GM18508 (cell line): ENCODE results near the gene HIC1.

Experiments
- ATAC-seq: cut with Tn5 transposase; IDR thresholded peaks from one replicate; pipeline ENCODE4 v1.9.1; 2021; ENCODE audit warnings: moderate number of reproducible peaks; ENCODE audit not compliant: insufficient read depth, unreplicated experiment

HIC1 gene

DNA sequence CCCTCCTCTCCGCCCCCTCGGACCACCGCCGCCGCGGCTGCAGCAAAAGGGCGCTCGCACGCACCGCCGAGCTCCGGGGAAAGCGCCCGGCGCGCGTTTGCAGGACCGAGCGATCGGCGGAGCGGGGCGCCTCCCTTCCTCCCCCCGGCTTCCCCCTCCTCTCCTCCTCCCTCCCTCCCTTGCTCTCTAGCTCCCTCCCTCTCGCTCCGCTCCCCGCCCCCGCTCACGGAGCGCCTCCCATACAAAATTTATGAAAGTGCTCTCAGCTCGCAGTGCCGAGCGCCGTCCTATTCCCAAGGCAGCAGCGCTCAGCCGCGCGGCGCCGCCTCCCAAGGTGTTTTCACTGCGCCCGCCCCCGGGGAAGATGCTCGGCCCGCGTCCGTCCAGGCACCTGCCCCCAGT lies 29.7 kb upstream of the HIC1 start, which contains the start of gene RTN4RL1:
RTN4RL1 (minus strand) TSS at position 115 of the 402 bp plus-strand sequence. CDS start 469 bp downstream, outside the sequence.
- ATAC-seq = no peak

GRCh38 chr17:2025622-2026309 lies 29.1 kb upstream of the HIC1 start:
- no peak for ATAC-seq

GRCh38 chr17:2027528-2028233 lies 27.2 kb upstream of the HIC1 start:
- ATAC-seq = no peak

GRCh38 chr17:2028234-2028614 lies 26.7 kb upstream of the HIC1 start:
- no peak for ATAC-seq

- ATAC-seq = no peak
Observed at GRCh38 chr17:2028737-2029136, 26.2 kb upstream of the HIC1 start.

- ATAC-seq = no peak
Observed at GRCh38 chr17:2029911-2030778, 24.8 kb upstream of the HIC1 start, which contains the start of gene DPH1. Gene DPH1 (plus strand): TSS chr17:2030153. CDS start chr17:2030170, 17 bp downstream.

- no peak for ATAC-seq
Observed at GRCh38 chr17:2030779-2031163, 24.1 kb upstream of the HIC1 start.

GRCh38 chr17:2033153-2033552 lies 21.8 kb upstream of the HIC1 start:
- ATAC-seq = no peak

DNA sequence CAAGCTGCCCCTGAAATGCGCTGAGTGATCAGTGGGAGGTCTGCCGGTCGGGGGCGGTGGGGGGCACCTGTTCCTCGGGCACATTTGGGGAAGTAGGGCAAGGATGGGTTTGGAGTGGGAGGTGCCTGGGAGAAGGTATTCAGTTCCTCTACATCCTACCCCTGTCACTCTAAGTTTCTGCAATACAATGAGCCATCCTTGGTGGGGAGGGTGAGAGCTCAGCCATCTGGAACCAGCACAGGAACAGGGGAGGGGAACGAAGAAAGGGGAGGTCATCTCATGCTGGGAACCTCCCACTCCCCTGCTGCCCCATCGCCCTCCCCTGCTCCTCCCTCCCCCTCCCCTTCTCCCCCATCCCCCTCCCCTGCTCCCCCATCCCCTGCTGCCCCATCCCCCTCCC lies 20.7 kb upstream of the HIC1 start:
- no peak for ATAC-seq

DNA sequence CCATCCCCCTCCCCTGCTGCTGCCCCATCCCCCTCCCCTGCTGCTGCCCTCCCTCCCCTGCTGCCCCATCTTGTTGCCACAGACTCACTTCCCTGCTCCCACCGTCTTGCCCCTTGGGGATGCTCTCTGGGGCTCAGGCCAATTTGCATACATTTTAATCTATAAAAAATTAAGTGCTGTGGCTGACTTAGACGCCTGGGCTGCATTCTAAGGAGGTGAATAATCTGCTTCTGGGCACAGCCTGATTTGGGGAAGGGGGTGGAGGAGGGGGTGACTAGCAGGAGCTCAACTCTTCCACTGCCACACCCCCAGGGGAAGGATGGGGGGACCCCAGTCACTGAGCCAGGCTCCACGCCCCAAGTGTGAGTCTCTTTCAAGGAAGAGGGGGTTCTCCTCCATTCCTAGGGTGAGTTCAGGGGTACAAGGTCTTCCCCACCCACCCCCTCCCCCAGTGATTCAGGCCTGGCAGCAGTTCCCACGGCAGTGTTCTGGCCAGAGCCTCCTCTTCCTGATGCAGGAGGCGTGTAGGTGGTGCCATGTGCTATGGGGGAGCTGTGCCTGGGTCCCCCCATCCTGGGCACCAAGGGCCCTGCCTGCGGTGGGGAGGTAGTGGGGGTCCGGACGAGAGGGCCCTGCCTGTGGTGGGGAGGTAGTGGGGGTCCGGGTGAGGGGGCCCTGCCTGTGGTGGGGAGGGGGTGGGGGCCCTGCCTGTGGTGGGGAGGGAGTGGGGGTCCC lies 19.9 kb upstream of the HIC1 start:
- no peak for ATAC-seq

DNA sequence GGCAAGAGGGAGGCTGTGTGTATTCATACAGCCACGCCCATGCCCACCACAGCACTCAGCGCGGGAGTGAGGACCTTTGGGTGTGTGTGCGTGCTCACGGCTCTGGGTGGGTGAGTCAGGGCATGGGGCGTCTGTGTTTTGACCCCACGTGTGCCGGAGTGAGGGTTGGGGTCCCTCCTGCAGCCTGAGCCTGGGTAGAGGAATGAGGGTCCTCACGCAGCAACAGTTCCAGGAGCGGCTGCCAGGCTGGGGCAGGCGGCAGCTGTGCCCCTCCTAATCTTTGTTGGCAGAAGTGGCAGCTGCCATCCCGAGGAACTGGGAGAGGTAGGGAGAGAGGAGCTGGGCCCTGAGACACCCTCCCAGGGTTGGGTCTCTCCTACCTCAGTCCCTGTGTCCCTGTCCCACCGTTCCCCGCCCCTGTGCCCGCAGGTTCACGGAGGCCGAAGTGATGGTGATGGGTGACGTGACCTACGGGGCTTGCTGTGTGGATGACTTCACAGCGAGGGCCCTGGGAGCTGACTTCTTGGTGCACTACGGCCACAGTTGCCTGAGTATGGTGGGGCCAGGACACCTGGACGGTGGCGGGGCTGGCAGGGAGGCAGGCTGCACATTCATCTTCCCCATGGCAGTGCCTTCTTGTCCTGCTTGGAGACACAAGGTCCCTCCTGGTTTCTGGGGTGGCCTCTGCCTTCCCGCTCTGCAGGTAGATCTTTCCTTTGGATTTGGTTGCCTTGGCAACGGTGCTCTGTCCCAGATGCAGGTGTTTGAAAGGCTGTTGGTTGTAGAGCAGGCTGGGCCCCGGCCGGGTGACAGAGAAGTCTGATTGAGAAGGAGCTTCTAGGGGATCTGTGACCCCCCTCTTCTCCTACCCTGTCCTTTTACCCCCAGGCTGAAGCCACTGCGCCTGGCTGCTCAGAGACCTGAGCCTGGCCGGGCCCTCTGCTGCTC lies 19.1 kb upstream of the HIC1 start:
- ATAC-seq = no peak

DNA sequence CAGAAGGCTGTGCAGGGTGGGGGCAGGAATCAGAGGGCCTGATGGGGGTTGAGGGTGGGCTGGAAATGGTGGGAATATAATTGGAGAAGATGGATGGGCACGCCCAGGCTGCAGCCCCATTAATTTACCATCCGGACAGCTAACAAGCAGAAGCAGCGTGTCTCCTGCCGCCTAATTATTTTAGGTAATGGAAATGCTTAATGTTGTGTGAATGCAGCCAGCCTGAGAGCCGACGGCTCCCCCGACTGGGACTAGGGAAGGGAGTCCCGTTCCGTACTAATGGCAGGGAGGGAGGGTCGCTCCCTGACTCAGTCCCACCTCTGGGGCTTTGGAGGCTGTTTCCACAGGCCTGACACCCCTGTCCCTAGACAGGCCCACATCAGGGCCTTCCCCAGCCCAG lies 17.7 kb upstream of the HIC1 start:
- no peak for ATAC-seq

- ATAC-seq = no peak
Observed at GRCh38 chr17:2040219-2040827, 14.6 kb upstream of the HIC1 start.

DNA sequence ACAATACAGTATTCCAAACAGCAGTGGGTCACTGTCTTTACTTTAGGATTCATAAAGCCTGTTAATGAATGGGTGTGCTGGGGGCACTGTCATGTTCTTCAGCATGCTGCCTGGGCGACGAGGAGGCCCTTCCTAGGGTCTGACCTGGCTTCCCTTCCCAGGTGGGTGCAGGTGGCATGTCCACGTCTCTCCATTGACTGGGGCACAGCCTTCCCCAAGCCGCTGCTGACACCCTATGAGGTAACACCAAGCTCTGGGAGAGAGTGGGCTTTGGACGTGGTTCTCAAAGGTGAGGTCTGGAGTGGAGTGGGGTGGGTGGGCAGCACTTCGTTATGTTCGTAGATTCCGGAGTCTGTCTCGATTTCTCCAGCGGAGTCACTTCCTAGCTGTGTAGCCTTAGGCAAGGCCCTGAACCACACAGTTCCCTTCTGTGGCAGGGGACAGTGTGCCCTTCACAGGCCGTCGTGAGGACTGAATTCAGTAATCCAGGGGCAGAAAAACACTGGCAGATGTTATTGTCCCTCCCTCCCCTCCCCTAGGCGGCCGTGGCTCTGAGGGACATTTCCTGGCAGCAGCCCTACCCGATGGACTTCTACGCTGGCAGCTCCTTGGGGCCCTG lies 13.9 kb upstream of the HIC1 start:
- no peak for ATAC-seq

DNA sequence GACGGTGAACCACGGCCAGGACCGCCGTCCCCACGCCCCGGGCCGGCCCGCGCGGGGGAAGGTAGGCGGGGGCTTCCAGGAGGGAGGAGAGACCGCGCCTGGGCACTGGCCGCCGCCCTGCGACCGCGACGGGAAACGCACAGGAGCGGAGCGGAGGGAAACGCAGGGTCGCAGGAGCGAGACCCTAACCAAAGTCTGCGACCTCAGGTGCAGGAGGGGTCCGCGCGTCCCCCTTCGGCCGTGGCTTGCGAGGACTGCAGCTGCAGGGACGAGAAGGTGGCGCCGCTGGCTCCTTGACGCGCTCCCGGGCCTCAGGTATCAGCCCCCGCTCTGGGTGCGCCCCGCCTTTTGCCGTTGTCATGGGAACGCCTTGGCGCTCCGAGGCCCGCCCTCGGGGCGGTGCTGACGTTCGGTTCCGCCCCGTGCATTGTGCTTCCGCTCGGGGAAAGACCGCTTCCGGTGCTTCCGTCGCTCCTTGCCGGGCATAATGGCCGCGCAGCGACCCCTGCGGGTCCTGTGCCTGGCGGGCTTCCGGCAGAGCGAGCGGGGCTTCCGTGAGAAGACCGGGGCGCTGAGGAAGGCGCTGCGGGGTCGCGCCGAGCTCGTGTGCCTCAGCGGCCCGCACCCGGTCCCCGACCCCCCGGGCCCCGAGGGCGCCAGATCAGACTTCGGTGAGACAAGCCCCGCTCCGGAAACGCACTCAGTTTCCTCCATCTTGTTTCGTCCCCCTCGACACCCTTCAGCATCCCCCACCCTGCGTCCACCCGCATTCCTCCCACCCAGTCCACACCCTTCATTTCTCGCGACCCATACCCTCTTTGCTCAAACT lies 13.1 kb upstream of the HIC1 start, which contains the start of gene OVCA2:
OVCA2 (plus strand) TSS at position 462 of the 829 bp plus-strand sequence; CDS start at position 488, 26 bp downstream.
- peak; percentile 59 for ATAC-seq

- no peak for ATAC-seq
Observed at GRCh38 chr17:2042390-2042847, 12.5 kb upstream of the HIC1 start.

- no peak for ATAC-seq
Observed at GRCh38 chr17:2042933-2043332, 12.0 kb upstream of the HIC1 start.
